GM18870 (cell line): Measurements from ENCODE around the gene ZDHHC17.
A peak's percentile ranks its signal among the peaks of the same experiment; 100 is the strongest.
"Not testable (repeated sequence)": the region's sequence is repeated elsewhere in the genome, so short reads cannot be mapped to it uniquely, and the experiment has no call there.

Experiments
- ATAC-seq: cut with Tn5 transposase; IDR thresholded peaks from one replicate; pipeline ENCODE4 v1.9.1; 2021; ENCODE audit warnings: moderate library complexity; ENCODE audit not compliant: unreplicated experiment

Gene ZDHHC17

DNA sequence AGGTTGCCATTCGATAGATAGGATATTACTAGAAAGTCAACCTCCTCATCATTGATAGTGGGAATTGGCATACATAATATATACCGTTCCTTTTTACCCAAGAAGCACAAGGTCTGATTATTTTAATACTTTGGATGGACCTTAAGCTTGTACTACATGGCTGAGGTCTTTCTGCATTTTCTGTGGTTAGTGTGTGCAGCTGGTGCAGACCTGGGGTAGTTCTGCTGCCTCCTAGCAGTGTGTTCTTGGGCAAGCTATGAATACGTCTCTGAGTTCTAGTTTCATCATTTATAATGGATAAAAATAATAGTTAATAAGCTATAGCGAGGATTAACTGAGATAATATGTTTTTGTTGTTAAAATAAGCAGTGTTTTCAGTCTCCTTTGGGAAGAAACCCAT, 2.2 kb downstream of the ZDHHC17 start:
- ATAC-seq: no peak

GRCh38 chr12:76768576-76768975, 4.7 kb downstream of the ZDHHC17 start:
- no peak for ATAC-seq

GRCh38 chr12:76777765-76778216, 13.9 kb downstream of the ZDHHC17 start:
- ATAC-seq: peak; percentile 100

- ATAC-seq: no peak
Measured at GRCh38 chr12:76778364-76778763, 14.4 kb downstream of the ZDHHC17 start.

DNA sequence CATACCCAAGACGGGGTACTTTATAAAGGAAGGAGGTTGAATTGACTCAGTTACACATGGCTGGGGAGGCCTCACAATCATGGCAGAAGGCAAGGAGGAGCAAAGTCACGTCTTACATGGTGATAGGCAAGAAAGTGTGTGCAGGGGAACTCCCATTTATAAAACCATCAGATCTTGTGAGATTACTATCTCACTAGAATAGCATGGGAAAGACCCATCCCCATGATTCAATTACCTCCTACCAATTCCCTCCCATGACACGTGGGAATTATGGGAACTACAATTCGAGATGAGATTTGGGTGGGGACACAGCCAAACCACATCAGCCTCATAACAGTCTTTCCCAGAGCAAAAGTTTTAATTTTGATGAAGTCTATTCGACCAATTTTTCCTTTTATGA, 15.4 kb downstream of the ZDHHC17 start:
- not testable (repeated sequence) for ATAC-seq

- ATAC-seq: no peak
Measured at GRCh38 chr12:76781321-76781720, 17.4 kb downstream of the ZDHHC17 start.

GRCh38 chr12:76782526-76782925, 18.6 kb downstream of the ZDHHC17 start:
- ATAC-seq: no peak

DNA sequence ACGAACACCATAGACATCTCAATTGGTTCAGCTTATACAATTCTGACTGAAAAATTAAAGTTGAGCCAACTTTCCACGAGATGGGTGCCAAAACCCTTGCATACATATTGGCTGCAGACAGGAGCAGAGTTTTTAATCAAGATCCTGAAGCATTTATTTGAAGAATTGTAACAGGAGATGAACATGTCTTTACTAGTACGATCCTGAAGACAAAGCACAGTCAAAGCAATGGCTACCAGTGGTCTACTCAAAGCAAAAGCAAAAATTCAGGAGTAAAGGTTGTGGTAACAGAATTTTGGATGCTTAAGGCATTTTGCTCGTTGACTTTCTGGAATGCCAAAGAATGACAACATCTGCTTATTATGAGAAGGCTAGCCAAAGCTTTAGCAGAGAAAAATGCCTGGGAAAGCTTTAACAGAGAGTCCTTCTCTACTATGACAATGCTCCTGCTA, 20.7 kb downstream of the ZDHHC17 start:
- no peak for ATAC-seq

- no peak for ATAC-seq
Measured at GRCh38 chr12:76785407-76785806, 21.5 kb downstream of the ZDHHC17 start.

DNA sequence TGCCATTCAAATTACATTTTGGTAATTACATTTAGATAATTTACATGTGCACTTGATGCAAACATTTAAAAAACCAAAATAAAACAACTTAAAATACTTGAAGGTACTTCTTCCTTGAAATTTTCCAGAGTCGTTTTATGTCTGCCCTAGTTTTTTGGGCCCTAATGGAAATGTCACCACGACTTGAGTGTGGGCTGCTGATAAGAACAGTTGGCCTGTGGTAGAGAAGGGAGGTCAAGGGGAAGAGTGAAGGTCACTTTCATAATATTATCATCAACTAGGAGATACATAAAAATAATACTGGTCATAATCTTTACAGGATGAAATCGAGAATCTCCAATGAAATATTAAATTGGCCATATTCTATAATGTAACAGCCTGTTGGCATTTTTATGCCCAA, 23.1 kb downstream of the ZDHHC17 start:
- ATAC-seq: no peak

GRCh38 chr12:76787689-76788088, 23.8 kb downstream of the ZDHHC17 start:
- no peak for ATAC-seq

GRCh38 chr12:76789335-76790050, 25.6 kb downstream of the ZDHHC17 start:
- no peak for ATAC-seq

GRCh38 chr12:76790564-76791552, 26.9 kb downstream of the ZDHHC17 start:
- ATAC-seq: no peak

DNA sequence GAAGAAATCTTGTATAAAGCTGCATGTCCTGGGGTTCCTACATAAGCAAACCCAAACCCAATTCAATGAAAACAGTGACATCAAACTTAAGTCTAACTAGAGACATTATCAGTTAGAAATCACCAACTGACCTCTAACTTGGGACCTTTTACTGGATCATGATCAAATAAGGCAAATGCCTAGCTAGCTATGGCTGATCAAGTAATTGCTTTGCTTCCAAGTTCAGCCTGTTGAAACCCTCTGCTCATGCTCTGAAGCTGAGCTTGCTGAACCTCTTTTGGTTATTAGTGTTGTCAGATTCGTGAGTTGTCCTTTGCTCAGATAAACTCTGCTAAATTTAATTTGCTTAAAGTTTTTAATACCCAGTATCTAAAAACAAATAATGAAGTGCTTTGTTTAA, 28.9 kb downstream of the ZDHHC17 start:
- no peak for ATAC-seq

DNA sequence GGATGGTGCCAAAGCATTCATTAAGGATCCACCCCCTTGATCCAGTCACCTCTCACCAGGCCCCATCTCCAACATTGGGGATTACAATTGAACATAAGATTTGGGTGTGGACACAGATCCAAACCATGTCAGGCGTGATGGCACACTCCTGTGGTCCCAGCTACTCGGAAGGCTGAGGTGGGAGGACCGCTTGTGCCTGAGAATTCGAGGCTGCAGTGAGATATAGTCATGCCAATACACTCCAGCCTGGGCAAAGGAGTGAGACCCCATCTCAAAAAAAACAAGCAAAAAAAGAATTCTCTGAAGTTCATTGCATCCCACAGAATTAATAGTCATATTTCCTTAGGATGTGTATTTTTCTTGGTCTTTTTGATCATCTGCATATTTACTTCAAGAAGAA, 34.9 kb downstream of the ZDHHC17 start:
- no peak for ATAC-seq

GRCh38 chr12:76799362-76799761, 35.4 kb downstream of the ZDHHC17 start:
- no peak for ATAC-seq

DNA sequence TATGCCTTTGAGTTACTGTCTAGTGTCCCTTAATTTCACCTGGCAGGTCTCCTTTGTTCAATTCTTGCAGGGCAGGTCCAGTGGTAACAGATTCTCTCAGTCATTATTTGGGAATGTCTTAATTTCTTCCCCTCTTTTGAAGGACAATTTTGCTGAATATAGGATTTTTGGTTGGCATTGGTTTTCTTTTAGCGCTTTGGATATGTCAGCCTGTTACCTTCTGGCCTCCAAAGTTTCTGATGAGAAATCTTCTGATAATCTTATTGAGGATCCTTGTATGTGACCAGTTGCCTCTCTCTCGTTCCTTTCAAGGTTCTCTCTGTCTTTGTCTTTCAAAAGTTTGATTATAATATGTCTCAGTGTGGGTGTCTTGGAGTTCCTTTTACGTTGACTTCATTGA, 38.1 kb downstream of the ZDHHC17 start:
- no peak for ATAC-seq

- ATAC-seq: no peak
Measured at GRCh38 chr12:76804435-76804976, 40.6 kb downstream of the ZDHHC17 start.

DNA sequence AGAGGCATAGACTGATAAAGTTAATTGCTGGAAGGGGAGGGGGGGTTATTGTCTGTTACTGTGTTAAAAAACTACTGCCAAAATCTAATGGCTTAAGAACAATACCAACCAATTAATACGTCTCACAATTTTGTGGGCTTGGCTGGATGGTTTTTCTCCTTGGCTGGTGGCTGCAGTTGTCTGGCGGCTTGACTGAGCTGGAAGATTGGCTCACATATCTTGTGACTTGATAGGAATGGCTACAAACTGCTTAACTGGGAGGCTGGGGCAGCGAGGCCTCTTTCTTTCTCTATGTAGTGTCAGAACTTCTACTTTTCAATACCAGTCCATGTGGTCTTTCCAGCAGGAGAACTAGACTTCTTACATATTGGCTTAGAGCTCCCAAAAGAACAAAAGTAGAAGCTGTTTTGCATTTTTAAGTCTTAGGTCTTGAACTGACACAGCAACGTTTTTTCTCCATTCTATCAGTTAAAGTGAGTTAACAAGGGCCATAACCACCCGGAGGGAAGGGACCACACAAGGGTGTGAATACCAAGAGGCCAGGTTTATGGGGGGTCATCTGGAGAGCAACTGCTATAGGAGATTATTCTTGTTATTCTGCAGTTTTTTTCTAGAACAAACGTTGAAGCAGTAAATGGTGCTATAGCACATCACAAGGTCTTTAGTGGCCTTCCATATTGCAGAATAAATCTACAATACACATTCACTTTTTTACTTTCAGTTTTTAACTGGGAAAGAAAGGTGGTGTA, 46.9 kb downstream of the ZDHHC17 start:
- ATAC-seq: no peak

GRCh38 chr12:76811976-76812375, 48.1 kb downstream of the ZDHHC17 start:
- no peak for ATAC-seq

DNA sequence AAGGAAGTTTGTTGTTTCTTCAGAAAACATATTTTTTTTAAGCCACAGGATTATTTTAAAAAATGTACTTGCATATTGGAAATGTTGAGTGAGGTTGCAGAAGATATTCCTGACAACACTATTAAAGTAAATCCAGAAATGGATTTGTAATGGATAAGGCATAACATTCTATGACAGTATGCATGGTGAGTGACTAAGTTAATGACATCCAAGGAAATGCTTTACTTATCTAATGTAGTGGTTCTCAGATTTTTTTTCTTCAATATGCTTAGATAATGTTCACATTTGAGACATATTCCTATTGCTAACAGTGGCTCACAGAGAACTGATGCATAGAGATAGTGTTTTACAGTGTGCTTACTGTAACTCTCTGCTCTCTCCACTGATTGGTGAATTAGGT, 49.4 kb downstream of the ZDHHC17 start:
- no peak for ATAC-seq
